OCI-LY1 (cell line): ENCODE measurements around the gene HYDIN.

Experiments used
- H2AFZ ChIP-seq: fragments of 200-600 bp; sonication (generic), shearing (Covaris generic); 2 replicates; pipeline ENCODE4 v1.6.0; 2014; ENCODE audit warnings: antibody characterized with exemption, mild to moderate bottlenecking, low read length
- H3F3A ChIP-seq: fragments of 200-600 bp; sonication (generic), shearing (Covaris generic); 2 replicates; pipeline ENCODE4 v1.6.0; 2014; ENCODE audit warnings: mild to moderate bottlenecking, antibody characterized with exemption, low read length, moderate library complexity; ENCODE audit not compliant: insufficient read depth
- H3K27ac ChIP-seq: fragments of 200-600 bp; sonication (generic); 2 replicates; pipeline ENCODE4 v1.5.1; 2014; ENCODE audit warnings: low read length, mixed run types, mild to moderate bottlenecking, low read depth; ENCODE audit not compliant: poor library complexity, severe bottlenecking
- H3K27me3 ChIP-seq: fragments of 200-600 bp; sonication (generic); 2 replicates; pipeline ENCODE4 v1.6.0; 2014; ENCODE audit warnings: antibody characterized with exemption, mild to moderate bottlenecking, low read length, moderate library complexity; ENCODE audit not compliant: insufficient read depth
- H3K36me3 ChIP-seq: fragments of 200-600 bp; sonication (generic); 2 replicates; pipeline ENCODE4 v1.6.1; 2014; ENCODE audit warnings: mild to moderate bottlenecking, antibody characterized with exemption, low read length, moderate library complexity, mixed read lengths; ENCODE audit not compliant: insufficient read depth
- H3K4me1 ChIP-seq: fragments of 200-600 bp; sonication (generic); 2 replicates; pipeline ENCODE4 v1.5.1; 2014; ENCODE audit warnings: mild to moderate bottlenecking, low read length, moderate library complexity; ENCODE audit not compliant: insufficient read depth, severe bottlenecking
- H3K4me2 ChIP-seq: fragments of 200-600 bp; sonication (generic), shearing (Covaris generic); 2 replicates; pipeline ENCODE4 v1.6.1; 2014; ENCODE audit warnings: low read length
- H3K4me3 ChIP-seq: fragments of 200-600 bp; sonication (generic); 2 replicates; pipeline ENCODE4 v1.5.1; 2014; ENCODE audit warnings: low read length, low read depth, mild to moderate bottlenecking, mixed read lengths; ENCODE audit not compliant: poor library complexity, severe bottlenecking
- H3K79me2 ChIP-seq: fragments of 200-600 bp; shearing (Covaris generic); 2 replicates; pipeline ENCODE4 v1.6.1; 2016; ENCODE audit warnings: mixed run types, low read length, mixed read lengths; ENCODE audit not compliant: insufficient read depth
- H3K9ac ChIP-seq: fragments of 200-600 bp; sonication (generic), shearing (Covaris generic); 2 replicates; pipeline ENCODE4 v1.6.1; 2014; ENCODE audit warnings: mild to moderate bottlenecking, low read length, mixed read lengths
- H3K9me2 ChIP-seq: fragments of 200-600 bp; sonication (generic), shearing (Covaris generic); 2 replicates; pipeline ENCODE4 v1.6.1; 2014; ENCODE audit warnings: low read depth, mild to moderate bottlenecking, low read length, mixed read lengths
- H3K9me3 ChIP-seq: fragments of 200-600 bp; shearing (Covaris generic); 2 replicates; pipeline ENCODE4 v1.6.1; 2014; ENCODE audit warnings: low read length, mixed read lengths
- H4K20me1 ChIP-seq: fragments of 200-600 bp; sonication (generic), shearing (Covaris generic); 2 replicates; pipeline ENCODE4 v1.6.0; 2016; ENCODE audit warnings: mild to moderate bottlenecking, low read length; ENCODE audit not compliant: insufficient read depth
- CTCF ChIP-seq: fragments of 200-600 bp; sonication (generic), shearing (Covaris generic); IDR thresholded peaks from 2 replicates; pipeline ENCODE4 v1.5.1; 2017; ENCODE audit warnings: mild to moderate bottlenecking, antibody characterized with exemption, low read length, moderate library complexity, mixed read lengths
- EZH2 ChIP-seq: fragments of 200-600 bp; sonication (generic), shearing (Covaris generic); IDR thresholded peaks from 2 replicates; pipeline ENCODE4 v1.8.0; 2017; ENCODE audit warnings: borderline replicate concordance, mixed run types, mild to moderate bottlenecking, antibody characterized with exemption, low read length, moderate library complexity, mixed read lengths

Gene HYDIN

GRCh38 chr16:71198408-71198807 is 32.1 kb downstream of the HYDIN start:
- Histone ChIP-seq H3K9me3 (no peaks in the 10 kb centered on the region), H3K9me2 (no peaks in the 10 kb centered on the region), H4K20me1 (no peaks in the 10 kb centered on the region), H3K4me2 (no peak overlapping the region), H3F3A (no peaks in the 10 kb centered on the region), H3K36me3 (no peaks in the 10 kb centered on the region), H2AFZ (no peak overlapping the region), H3K27me3 (no peaks in the 10 kb centered on the region), H3K79me2 (no peaks in the 10 kb centered on the region), H3K4me3 (no peak overlapping the region), H3K9ac (no peak overlapping the region), H3K4me1 (no peaks in the 10 kb centered on the region), H3K27ac (no peak overlapping the region)
- no peak for TF ChIP-seq CTCF
- TF ChIP-seq EZH2: no peak

GRCh38 chr16:71192387-71192786 is 38.1 kb downstream of the HYDIN start:
- Histone ChIP-seq H3K9me2 (no peaks in the 10 kb centered on the region), H3K79me2 (no peaks in the 10 kb centered on the region), H2AFZ (no peak overlapping the region), H3K9ac (no peak overlapping the region), H3K27ac (no peak overlapping the region), H3F3A (no peaks in the 10 kb centered on the region), H3K4me2 (no peak overlapping the region), H3K9me3 (no peaks in the 10 kb centered on the region), H3K27me3 (no peaks in the 10 kb centered on the region), H3K4me1 (no peaks in the 10 kb centered on the region), H4K20me1 (no peaks in the 10 kb centered on the region), H3K36me3 (no peaks in the 10 kb centered on the region), H3K4me3 (no peak overlapping the region)
- no peak for TF ChIP-seq EZH2
- no peak for TF ChIP-seq CTCF

- Histone ChIP-seq H3K27ac (no peak overlapping the region), H4K20me1 (no peaks in the 10 kb centered on the region), H3K4me3 (no peak overlapping the region), H3K4me1 (no peaks in the 10 kb centered on the region), H3K9ac (no peak overlapping the region), H3K9me2 (no peaks in the 10 kb centered on the region), H3K27me3 (no peaks in the 10 kb centered on the region), H3K79me2 (no peaks in the 10 kb centered on the region), H3F3A (no peaks in the 10 kb centered on the region), H2AFZ (no peak overlapping the region), H3K9me3 (no peaks in the 10 kb centered on the region), H3K4me2 (no peak overlapping the region), H3K36me3 (no peaks in the 10 kb centered on the region)
- TF ChIP-seq EZH2: no peak
- no peak for TF ChIP-seq CTCF
Measured at GRCh38 chr16:71188956-71189712, 41.4 kb downstream of the HYDIN start.
